Right lobe of liver (tissue), 4 donors: ENCODE results near the gene CNTNAP5.

Experiments used
- CTCF ChIP-seq, 4 donors: fragments of 200-600 bp in 3 of 4; fragments of 450-650 bp in 1 of 4; IDR thresholded peaks; one replicate each; pipeline versions ENCODE4 v1.5.1 to v1.8.0; 2016 to 2022; ENCODE audit warnings: antibody characterized with exemption in 4 of 4, mild to moderate bottlenecking in 2 of 4
- POLR2A ChIP-seq: fragments of 450-650 bp; IDR thresholded peaks from one replicate; pipeline ENCODE4 v1.6.1; 2017; ENCODE audit warnings: antibody characterized with exemption, mild to moderate bottlenecking
- donor health status: DM: no; HTN: no; CAD: no.
- donor health status: DM: no; HTN: no; CAD: no.
- donor health status: DM: no; HTN: yes; CAD: no.

GRCh38 chr2:124589971-124590370 lies 564.9 kb downstream of the CNTNAP5 start:
- TF ChIP-seq CTCF (IDR thresholded peaks at IDR 0.05) (no peak), POLR2A (no peak)
